HG02798 (cell line): Measurements from ENCODE around the gene OR2AT4.
"Not testable (repeated sequence)": the region's sequence is repeated elsewhere in the genome, so short reads cannot be mapped to it uniquely, and the experiment has no call there.

Experiments used
- ATAC-seq: cut with Tn5 transposase; IDR thresholded peaks from one replicate; pipeline ENCODE4 v1.9.1; 2021; ENCODE audit warnings: mild to moderate bottlenecking; ENCODE audit not compliant: unreplicated experiment, poor library complexity

The OR2AT4 gene

DNA sequence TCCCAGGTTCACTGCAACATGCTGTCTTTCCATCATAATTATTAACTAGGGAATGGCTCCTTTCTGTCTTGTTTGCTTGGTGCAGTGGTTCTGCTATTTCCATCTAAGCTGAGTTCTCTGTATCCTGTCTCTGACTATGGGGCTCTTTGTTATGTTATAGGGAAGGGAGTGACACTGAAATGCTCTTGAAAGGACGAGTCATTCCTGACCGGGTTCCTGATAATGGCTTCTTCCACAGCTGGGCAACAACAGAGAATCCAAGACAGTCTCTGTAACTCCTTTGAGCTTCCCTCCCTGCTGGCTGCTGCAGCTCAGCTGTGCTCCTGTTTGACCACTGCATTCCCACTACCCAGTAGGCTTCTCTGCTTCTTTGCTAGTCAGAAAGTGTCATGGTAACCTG lies 24.1 kb downstream of the OR2AT4 start:
- no peak for ATAC-seq

DNA sequence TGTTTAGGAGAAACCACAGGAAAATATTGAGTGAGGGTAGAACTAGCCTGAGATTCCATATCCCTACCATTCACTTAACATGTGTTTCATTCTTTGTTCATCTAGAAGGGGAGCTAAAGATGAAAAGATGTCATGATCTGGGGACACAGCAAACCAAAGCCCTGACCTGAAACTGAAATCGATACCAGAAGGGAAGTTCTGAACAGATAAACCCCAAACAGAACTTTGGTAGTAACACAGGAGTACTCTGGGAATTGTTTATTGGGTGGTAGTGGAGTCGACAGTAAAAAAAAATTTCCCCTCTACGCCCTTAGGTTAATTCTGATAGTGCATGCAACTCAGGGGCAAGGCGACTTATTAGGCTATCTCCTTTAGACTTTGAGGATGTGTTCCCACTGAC lies 27.2 kb downstream of the OR2AT4 start:
- ATAC-seq: peak; percentile 69

DNA sequence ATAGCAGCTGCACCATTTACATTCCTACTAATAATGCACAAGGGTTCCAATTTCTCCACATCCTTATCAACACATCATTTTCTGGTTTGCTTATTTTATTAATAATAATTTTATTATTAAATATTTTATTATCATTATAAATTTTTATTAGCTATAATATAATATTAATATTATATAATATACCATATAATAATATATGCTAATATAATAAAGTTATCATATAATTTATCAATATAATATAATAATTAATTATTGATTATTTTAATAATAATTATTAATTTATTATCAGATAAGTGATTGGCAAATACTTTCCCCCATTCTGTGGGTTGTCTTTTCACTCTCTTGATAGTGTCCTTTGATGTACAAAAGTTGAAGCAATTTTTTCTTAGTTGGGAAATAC lies 27.7 kb downstream of the OR2AT4 start:
- no peak for ATAC-seq

DNA sequence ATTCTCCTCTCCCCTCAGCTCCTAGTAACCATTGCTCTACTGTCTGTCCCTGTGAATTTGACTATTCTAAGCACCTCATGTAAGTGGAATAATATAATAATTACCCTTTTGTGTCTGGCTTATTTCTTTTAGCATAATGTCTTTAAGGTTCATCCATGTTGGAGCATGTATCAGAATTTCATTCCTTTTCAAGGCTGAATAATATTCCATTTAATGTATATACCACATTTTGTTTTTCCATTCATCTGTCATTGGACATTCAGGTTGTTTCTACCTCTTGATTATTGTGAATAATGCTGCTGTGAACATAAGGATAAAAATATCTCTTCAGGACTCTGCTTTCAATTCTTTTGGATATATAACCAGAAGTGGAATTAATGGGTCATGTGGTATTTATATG lies 28.1 kb downstream of the OR2AT4 start:
- no peak for ATAC-seq

DNA sequence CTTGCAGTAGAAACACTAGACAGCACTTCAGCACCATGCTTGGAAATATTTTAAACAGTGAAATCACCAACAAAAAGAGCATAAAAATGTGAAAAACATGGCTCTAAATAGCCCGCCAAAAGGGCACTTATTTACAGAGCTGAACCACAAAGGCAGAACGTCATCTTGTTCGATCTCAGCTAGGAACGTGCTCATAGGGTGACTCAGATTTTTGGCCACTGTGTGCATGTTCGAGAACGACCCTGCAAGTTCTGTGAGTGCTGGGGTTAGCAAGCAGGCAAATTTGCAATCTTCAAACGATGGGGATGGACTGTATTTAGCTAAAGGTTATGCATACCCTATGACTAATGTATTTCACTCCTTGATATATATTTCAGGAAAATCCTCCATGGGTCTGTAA lies 30.6 kb downstream of the OR2AT4 start:
- no peak for ATAC-seq

DNA sequence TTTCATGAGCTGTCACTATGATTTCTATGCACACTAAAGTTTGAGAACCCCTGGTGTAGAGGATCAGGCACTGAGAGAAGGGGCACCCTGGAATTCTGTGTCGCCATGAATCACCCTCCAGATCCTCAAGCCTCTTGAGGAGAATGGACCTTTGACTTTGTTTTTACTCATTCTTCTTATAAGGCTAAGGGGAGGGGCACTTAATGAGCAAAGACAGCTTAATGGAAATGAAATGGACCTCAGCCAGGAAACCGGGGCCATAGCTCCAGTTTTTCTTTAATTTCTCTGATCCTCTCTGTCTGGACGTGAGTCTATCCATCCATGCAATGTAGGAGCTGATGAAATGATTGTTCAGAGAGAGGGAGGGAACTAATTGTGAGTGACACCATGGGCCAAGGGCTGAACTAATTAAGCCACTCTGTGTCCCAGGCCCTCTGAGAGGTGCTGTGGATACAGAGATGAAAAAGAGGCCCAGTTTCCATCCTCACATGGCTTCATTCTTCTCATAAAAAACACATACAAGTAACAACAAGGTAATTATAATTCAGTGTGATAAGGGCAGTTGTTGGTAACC lies 32.8 kb downstream of the OR2AT4 start:
- ATAC-seq: no peak

DNA sequence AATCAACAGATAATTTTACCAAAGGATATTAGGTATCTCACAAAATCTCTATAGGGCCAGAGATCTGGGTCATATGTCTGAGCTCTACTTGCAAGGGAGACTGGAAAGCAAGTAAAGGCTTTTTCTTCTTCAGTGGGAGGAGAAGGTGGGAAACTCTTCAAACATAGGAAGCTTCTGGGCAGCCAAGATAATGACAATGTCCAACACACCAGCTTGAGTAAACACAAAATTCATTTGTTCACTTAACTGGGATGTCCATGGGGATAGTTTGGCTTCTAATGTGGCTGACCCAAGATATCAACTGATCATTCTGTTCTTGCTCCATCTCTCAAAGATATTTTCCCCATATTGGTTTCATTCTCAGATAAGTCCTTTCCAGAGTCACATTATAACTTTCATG lies 37.4 kb downstream of the OR2AT4 start:
- no peak for ATAC-seq

DNA sequence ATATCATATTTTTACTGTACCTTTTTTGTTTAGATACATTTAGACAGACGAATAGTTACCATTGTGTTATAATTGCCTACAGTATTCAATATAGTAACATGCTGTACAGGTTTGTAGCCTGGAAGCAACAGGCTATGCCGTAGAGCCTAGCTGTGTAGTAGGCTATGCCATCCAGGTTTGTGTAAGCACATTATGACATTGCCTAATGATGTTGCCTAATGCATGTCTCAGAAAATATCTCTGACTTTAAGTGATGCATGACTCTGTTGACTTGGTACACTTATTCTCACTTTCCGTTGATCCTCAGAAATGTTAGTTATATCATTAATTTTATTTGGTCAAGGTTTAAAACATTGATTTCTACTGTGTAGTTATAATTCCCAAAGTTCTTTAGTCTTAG lies 39.9 kb downstream of the OR2AT4 start:
- ATAC-seq: no peak

DNA sequence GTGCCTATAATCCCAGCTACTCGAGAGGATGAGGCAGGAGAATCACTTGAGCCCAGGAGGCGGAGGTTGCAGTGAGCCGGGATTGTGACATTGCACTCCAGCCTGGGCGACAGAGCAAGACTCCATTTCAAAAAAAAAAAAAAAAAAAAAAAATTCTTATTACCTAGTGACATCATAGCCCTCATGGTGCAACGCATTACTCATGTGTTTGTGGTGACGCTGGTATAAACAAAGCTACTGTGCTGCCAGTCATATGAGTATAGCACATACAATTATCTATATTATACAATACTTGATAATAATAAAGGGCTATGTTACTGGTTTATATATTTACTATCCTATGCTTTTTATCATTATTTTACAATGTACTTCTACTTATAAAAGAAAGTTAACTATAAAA lies 41.2 kb downstream of the OR2AT4 start:
- no peak for ATAC-seq

DNA sequence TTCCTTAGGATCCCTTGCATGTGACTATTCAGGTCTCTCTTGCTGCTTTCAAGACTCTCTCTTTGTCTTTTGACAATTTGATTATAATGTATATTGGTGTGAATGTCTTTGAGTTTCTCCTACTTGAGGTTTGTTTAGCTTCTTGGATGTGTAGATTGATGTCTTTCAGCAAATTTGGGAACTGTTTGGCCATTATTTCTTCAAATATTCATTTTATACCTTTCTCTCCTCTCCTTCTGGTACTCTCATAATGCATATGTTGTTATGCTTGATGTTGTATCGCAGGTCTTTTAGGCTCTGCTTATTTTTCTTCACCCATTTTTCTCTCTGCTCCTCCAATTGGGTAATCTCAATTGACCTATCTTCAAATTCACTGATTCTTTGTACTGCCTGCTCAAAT lies 44.2 kb downstream of the OR2AT4 start:
- ATAC-seq: no peak

DNA sequence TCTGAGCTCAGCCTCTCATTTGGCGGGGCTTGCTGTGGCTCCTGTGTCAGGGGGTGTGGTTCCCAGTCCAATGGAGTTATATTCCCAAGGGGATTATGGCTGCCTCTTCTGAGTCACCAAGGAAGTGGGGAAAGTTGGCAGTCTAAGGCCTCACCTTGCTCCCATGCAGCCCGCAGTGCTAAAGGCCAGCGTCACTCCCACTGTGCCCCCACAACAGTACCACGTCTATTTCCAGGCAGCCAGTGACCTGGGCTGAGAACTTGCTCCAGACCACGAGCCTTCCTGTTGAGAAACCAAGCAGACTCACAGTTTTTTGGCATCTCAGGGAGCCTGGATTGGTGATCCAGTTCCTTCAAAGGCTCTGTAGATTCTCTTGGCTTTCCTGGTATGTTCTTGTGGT lies 45.6 kb downstream of the OR2AT4 start:
- ATAC-seq: no peak

DNA sequence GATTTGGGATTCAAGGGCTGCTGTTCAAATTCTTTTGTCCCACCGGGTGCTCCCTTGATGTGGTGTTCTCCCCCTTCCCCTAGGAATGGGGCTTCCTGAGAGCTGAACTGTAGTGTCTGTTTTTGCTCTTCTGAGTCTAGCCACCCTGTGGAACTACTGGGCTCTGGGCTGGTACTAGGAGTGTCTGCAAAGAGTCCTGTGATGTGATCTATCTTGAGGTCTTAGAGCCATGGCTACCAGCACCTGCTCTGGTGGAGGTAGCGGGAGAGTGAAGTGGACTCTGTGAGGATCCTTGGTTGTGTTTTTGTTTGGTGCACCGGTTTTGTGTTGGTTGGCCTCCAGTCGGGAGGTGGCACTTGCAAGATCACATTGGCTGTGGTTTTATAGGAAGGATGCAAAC lies 46.2 kb downstream of the OR2AT4 start:
- no peak for ATAC-seq

DNA sequence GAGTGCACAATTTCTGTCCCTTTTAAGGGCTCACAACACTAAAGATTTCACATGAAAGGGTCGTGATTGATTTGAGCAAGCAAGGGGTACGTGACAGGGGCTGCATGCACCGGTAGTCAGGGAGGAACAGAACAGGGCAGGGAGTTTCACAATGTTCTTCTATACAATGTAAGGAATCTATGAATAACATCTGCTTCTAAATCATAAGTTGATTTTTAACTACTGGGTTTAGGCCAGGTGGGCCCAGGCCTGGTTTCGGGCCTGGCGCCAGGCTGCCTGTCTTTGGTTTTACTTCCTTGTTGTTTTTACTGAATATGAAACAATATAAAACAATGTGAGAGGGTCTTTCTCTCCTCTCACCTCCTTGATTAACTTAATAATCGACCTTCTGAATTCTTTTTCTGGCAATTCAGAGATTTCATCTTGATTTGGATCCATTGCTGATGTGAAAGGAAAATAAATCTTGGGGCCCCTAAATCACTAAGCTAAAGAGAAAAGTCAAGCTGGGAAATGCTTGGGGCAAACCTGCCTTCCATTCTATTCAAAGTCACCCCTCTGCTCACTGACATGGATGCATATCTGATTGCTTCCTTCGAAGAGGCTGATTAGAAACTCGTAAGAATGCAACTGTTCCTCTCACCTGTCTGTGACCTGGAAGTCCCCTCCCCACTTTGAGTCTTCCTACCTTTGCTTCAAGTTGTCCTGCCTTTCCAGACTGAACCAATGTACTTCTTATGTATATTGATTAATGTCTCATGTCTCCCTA lies 47.0 kb downstream of the OR2AT4 start:
- not testable (repeated sequence) for ATAC-seq

DNA sequence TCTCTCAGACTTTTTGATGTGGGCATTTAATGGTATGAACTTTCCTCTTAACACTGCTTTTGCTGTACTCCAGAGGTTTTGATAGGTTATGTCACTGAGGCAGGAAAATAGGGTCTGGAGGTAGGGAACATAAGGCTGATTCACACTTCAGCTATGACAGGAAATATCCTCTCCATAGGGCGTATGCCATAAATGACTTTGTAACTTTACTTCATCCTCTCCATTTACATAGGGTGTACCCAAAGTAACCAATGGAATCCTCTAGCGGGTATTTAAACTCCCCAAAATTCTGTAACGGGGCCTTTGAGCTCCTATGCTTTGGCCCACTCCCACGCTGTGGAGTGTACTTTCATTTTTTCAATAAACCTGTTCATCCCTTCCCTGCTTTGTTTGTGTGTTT lies 49.5 kb downstream of the OR2AT4 start:
- ATAC-seq: no peak

DNA sequence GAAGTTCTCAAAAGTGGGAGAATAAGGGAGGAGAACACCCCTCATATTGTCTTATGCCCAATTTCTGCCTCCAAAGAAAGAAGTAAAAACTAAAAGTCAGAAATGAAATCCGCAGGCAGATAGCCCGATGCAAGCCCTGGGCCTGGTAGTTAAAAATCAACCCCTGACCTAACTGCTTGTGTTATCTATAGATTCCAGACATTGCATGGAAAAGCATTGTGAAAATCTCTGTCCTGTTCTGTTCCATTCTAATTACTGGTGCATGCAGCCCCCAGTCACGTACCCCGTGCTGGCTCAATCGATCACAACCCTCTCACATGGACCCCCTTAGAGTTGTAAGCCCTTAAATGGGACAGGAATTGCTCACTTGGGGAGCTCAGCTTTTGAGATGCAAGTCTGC lies 50.0 kb downstream of the OR2AT4 start:
- ATAC-seq: not testable (repeated sequence)

DNA sequence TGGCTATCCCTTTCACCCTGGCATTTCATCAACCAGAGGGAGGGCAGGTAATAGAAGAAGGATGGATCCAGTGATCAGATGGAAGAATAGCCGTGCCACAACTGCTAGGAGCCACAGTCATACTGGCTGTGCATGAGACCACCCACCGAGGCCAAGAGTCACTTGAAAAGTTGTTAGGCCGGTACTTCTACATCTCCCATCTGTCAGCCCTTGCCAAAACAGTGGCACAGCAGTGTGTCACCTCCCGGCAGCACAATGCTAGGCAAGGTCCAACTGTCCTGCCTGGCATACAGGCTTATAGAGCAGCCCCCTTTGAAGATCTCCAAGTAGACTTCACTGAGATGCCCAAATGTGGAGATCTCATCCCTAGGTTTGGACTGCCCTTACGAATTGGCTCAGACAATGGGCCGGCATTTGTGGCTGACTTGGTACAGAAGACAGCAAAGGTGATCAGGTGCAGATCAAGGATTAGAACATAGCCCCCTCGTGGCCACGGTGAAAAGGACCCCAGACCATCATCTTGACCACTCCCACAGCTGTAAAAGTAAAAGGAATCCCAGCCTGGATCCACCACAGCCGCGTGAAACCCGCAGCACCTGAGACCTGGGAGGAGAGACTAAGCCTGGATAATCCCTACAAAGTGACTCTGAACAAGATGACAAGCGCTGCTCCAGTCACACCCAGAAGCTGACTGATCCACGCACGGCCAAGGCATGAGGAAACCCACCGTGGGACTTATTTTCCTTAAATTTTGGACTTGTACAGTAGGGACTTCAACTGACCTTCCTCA lies 52.1 kb downstream of the OR2AT4 start:
- ATAC-seq: not testable (repeated sequence)

DNA sequence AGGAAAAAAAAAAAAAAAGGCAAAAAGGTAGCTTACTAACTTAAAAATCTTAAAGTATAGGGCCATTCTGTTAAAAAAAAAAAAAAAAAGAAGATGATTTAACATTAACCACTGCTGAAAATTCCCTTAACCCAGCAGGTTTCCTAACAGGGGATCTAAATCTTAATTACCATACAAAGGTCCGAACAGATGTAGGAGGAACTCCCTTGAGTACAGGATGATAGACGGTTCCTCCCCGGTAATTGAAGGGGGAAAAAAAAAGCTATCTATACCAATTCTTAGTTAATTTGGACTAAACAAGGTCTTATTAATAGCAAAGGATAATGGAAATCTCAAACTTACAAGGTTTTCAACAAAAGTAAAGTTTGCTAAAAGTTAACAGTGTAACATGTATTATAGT lies 54.9 kb downstream of the OR2AT4 start:
- not testable (repeated sequence) for ATAC-seq

DNA sequence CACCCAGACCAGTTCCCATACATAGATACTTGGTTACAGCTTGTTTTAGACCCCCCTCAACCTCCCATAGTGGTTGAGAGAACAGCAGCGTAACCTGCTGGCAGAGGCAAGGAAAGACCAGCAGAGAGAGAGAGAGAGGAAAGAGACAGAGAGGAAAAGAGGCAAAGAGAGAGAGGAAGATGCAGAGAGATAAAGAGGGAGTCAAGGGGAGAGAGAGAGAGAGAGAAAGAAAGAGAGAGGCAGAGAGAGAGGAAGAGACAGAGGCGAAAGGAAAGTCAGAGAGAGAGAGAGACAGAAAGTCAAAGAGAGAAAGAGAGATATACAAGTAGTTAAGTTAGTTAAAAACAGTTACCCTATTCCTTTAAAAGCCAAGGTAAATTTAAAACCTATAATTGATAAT lies 55.4 kb downstream of the OR2AT4 start:
- no peak for ATAC-seq

DNA sequence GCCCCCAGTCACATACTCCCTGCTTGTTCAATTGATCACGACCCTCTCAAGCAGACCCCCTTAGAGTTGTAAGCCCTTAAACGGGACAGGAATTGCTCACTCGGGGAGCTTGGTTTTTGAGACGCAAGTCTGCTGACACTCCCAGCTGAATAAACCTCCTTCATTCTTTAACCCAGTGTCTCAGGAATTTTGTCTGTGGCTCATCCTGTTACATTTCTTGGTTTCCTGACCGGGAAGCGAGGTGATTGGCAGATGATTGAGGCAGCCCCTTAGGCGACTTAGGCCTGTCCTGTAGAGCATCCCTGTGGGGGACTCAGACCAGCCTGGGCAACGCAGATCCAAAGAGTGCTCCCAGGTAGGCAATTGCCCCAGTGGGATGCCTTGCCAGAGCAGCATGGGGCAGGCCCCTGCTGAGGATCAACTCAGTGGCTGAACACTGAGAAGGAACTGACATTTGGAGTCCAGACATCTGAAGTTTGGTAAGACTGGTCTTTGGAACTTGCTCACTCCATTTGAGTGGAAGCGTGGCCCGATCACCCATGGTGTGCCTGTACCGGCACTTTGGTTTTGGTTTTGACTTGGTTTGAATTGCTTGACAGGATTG lies 56.4 kb downstream of the OR2AT4 start:
- no peak for ATAC-seq

DNA sequence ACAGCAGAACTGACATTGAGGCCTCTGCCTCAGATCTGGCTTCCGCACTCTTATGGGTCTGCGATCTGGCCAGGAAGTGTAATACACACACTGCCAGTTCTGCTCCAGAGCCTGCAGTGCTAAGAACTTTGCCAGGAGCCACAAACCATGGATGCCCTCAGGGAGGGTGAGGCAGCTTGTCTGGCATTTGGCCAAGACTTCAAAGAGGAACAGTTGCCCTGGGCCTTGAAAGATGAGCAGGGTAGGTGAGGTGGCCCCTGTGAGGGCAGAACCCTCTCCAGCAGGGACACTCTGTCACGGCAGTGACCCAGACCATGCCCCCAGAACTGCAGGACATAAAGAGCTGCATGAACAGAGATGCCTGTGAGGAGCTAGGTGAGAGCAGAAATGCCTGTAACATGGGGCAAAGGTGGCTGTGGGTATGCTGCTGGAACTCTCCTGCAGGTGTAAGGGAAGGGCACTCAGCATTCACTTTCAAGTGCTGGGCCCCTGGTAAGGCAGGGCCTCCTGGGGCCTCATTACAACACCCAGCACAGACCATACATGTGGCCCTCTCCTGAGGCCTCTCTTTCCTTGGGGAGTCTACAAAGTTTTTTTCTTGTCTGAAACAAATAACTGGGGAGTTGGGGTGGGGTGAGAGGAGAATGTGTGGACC lies 60.6 kb downstream of the OR2AT4 start:
- no peak for ATAC-seq

DNA sequence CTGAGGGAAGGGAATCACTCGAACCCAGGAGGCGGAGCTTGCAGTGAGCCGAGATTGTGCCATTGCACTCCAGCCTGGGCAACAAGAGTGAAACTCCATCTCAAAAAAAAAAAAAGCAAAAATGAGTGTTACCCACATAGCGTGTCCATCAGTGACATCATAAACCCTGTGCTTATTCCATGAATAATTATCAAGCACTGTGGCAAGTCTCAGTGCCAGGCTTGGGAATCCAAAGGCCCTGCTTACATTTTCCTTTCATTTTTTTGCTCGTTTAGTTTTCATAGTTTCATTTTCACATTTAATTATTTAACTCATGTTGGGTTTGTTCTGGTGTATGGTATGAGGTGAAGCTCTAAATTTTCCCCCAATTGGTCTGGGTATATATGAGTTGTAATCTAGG lies 61.4 kb downstream of the OR2AT4 start:
- no peak for ATAC-seq
